ENCODE data around the gene KDM1B.

GRCh38 chr6:18119236-18119635 is 36.0 kb upstream of the KDM1B start:
- TF ChIP-seq CTCF (IDR thresholded peaks at IDR 0.05) = no peak
- TF ChIP-seq POLR2A (IDR thresholded peaks at IDR 0.05) = no peak
- no peak for TF ChIP-seq EP300 (IDR thresholded peaks at IDR 0.05)
- TF ChIP-seq POLR2AphosphoS5 (IDR thresholded peaks at IDR 0.05) = no peak
